ENCODE data around the gene SELP.
A peak's percentile ranks its signal among the peaks of the same experiment; 100 is the strongest.

DNA sequence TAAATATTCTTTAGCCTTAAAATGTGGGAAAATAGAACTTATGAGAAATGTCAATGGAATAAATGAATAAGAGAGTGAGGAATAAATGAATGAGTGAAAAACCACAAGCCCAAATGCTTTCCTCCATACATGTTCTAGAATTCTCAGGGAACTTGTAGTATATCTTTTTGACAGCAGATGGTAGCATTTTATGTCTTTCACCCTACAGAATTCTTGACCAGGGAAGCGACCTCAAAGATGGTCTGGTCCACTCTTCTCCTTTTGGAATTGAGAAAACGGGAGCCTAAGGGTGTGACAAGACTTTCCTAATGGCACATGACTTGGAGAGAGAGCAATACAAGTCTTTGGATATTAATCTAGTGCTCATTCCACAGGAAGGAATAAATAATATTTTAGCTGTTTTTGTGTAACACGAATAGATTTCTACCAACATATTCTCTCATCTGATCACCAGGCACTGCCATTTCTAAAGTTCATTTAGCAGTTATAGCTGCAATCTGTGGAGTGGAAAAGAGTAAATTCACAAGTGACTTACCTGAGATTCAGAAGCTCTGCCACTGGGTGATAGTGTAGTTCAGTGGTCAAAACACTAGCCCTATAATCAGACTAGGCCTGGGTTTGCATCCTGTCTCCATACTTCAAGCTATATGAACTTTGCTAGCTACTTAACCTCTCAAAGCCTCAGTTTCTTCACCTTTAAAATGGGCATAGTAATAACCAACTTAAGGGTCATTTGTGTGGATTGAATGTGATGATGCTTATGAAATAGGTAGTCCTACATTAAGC lies 28.6 kb downstream of the SELP start:
- no peak for TF ChIP-seq EZH2 (optimal IDR thresholded peaks at IDR 0.05; ENCODE audit: low read depth, low read length)
- TF ChIP-seq, protein P1, sequence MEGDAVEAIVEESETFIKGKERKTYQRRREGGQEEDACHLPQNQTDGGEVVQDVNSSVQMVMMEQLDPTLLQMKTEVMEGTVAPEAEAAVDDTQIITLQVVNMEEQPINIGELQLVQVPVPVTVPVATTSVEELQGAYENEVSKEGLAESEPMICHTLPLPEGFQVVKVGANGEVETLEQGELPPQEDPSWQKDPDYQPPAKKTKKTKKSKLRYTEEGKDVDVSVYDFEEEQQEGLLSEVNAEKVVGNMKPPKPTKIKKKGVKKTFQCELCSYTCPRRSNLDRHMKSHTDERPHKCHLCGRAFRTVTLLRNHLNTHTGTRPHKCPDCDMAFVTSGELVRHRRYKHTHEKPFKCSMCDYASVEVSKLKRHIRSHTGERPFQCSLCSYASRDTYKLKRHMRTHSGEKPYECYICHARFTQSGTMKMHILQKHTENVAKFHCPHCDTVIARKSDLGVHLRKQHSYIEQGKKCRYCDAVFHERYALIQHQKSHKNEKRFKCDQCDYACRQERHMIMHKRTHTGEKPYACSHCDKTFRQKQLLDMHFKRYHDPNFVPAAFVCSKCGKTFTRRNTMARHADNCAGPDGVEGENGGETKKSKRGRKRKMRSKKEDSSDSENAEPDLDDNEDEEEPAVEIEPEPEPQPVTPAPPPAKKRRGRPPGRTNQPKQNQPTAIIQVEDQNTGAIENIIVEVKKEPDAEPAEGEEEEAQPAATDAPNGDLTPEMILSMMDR (IDR thresholded peaks at IDR 0.05; ENCODE audit: low read length): peak; percentile 65
